HepG2 (cell line): ENCODE data around the gene ACAP1. TPM values are rescaled to one million over a fixed set of nuclear protein-coding genes. Genes with fewer than 3 reads are reported as not detected.

Experiments used
- ATAC-seq: fragments of 200-7000 bp; cut with Tn5 transposase; 3 replicates; pipeline ENCODE4 v1.9.1; 2020; ENCODE audit warnings: mild to moderate bottlenecking, moderate library complexity
- BruUV-seq: library from RNA; stranded (reverse); fragments of 400-500 nt; replicated peaks from 2 replicates; lab custom pipeline; 2021; lab: Mats Ljungman, UMichigan
- CTCF ChIA-PET: fragments of 300-600 bp; formaldehyde crosslinking; extraction: SDS; loops from one replicate; lab custom pipeline; 2021; ENCODE audit warnings: low total read pairs, inconsistent platforms, low intra/inter-chr PET ratio; lab: Yijun Ruan, JAX
- POLR2A ChIA-PET: fragments of 350-600 bp; sonication (Branson Sonifier 250); formaldehyde crosslinking; loops from one replicate; lab custom pipeline; 2020; ENCODE audit warnings: antibody characterized with exemption, inconsistent platforms; lab: Yijun Ruan, JAX
- DNase-seq: peaks from one replicate; pipeline ENCODE4 v3.0.0-alpha.2; 2015; ENCODE audit warnings: low spot score
- FAIRE-seq: peaks from 3 replicates; lab custom pipeline; 2011; peaks lifted over from hg19 to GRCh38; lab: Jason Lieb, UNC
- H2AFZ ChIP-seq: one replicate; pipeline ENCODE4 v1.6.1; 2011; ENCODE audit warnings: low read length, inconsistent platforms
- H3K27ac ChIP-seq: fragments of 300-600 bp; 3 replicates; pipeline ENCODE4 v1.8.0; 2011; ENCODE audit warnings: mixed run types, mild to moderate bottlenecking, mixed read lengths, low read length, inconsistent platforms; ENCODE audit not compliant: insufficient read depth; ENCODE audit errors: extremely low read length
- H3K27me3 ChIP-seq, 2 experiments: fragments of 200-600 bp in 1 of 2; 2 replicates in 1 of 2; 3 replicates in 1 of 2; pipeline versions ENCODE4 v1.6.0 to v1.8.0; 2011; ENCODE audit warnings: low read length in 2 of 2, mild to moderate bottlenecking in 2 of 2, moderate library complexity in 2 of 2, inconsistent platforms in 1 of 2; ENCODE audit not compliant: insufficient read depth in 2 of 2, control insufficient read depth in 1 of 2
- H3K36me3 ChIP-seq, 2 experiments: fragments of 200-600 bp in 1 of 2; replicated peaks in 1 of 2; 2 replicates in 1 of 2; 3 replicates in 1 of 2; pipeline versions ENCODE4 v1.5.1 to v1.8.0; 2011; ENCODE audit warnings: low read length in 2 of 2, inconsistent platforms in 1 of 2; ENCODE audit not compliant: insufficient read depth in 2 of 2, control insufficient read depth in 1 of 2
- H3K4me1 ChIP-seq: 2 replicates; pipeline ENCODE4 v1.5.1; 2012; ENCODE audit warnings: low read length, inconsistent platforms; ENCODE audit not compliant: insufficient read depth
- H3K4me2 ChIP-seq: 2 replicates; pipeline ENCODE4 v1.6.0; 2011; ENCODE audit warnings: low read depth, low read length, inconsistent platforms
- H3K4me3 ChIP-seq, 3 experiments: fragments of 200-600 bp in 1 of 3; sonication (generic), shearing (Covaris generic) in 1 of 3; replicated peaks in 1 of 3; 2 replicates each; pipeline ENCODE4 v1.5.1; 2011 to 2016; ENCODE audit warnings: low read length in 3 of 3, inconsistent platforms in 2 of 3, low read depth in 2 of 3, mild to moderate bottlenecking in 2 of 3, control low read depth in 1 of 3, mixed read lengths in 1 of 3; ENCODE audit not compliant: insufficient read depth in 1 of 3
- H3K79me2 ChIP-seq: one replicate; pipeline ENCODE4 v1.6.1; 2011; ENCODE audit warnings: low read length, inconsistent platforms; ENCODE audit not compliant: insufficient read depth
- H3K9ac ChIP-seq: 2 replicates; pipeline ENCODE4 v1.6.0; 2011; ENCODE audit warnings: mild to moderate bottlenecking, low read depth, low read length, inconsistent platforms; ENCODE audit not compliant: insufficient read depth
- H3K9me3 ChIP-seq: 2 replicates; pipeline ENCODE4 v1.5.1; 2012; ENCODE audit warnings: mild to moderate bottlenecking, low read length
- H4K20me1 ChIP-seq: 2 replicates; pipeline ENCODE4 v1.6.0; 2011; ENCODE audit warnings: inconsistent platforms, mild to moderate bottlenecking, low read length, moderate library complexity; ENCODE audit not compliant: insufficient read depth
- ATF6 ChIP-seq: sonication (generic); formaldehyde crosslinking; conservative IDR thresholded peaks from 2 replicates; pipeline ENCODE4 v1.4.0; 2020; ENCODE audit warnings: missing genetic modification reagents
- HDAC6 ChIP-seq: fragments of 200-600 bp; sonication (generic); IDR thresholded peaks from 2 replicates; pipeline ENCODE4 v1.7.0; 2017; ENCODE audit warnings: mild to moderate bottlenecking, antibody characterized with exemption, low read length, low read depth
- HIVEP1 ChIP-seq: sonication (generic); formaldehyde crosslinking; IDR thresholded peaks from 2 replicates; pipeline ENCODE4 v1.4.0; 2020; ENCODE audit warnings: mild to moderate bottlenecking, missing genetic modification reagents
- POLR2AphosphoS2 ChIP-seq: IDR thresholded peaks from 2 replicates; pipeline ENCODE4 v1.6.1; 2011; ENCODE audit warnings: low read depth, low read length, improper control_type of control experiment
- SALL2 ChIP-seq: sonication (generic); formaldehyde crosslinking; IDR thresholded peaks from 2 replicates; pipeline ENCODE4 v1.8.1; 2023; ENCODE audit warnings: mild to moderate bottlenecking, missing genetic modification reagents, inconsistent platforms
- SETDB1 ChIP-seq: sonication (generic); formaldehyde crosslinking; IDR thresholded peaks from 2 replicates; pipeline ENCODE4 v1.5.1; 2020; ENCODE audit warnings: missing genetic modification reagents, mild to moderate bottlenecking, borderline replicate concordance
- ZBTB20 ChIP-seq: sonication (generic); formaldehyde crosslinking; IDR thresholded peaks from 2 replicates; pipeline ENCODE4 v1.8.1; 2023; ENCODE audit warnings: missing genetic modification reagents, low read depth, mild to moderate bottlenecking, borderline replicate concordance
- ZBTB39 ChIP-seq: sonication (generic); formaldehyde crosslinking; IDR thresholded peaks from 2 replicates; pipeline ENCODE4 v1.5.0; 2020; ENCODE audit warnings: missing genetic modification reagents
- ZC3H13 ChIP-seq: sonication (generic); formaldehyde crosslinking; IDR thresholded peaks from 2 replicates; pipeline ENCODE4 v1.8.1; 2023; ENCODE audit warnings: mild to moderate bottlenecking, missing genetic modification reagents, moderate library complexity
- ZKSCAN1 ChIP-seq: fragments of 150-350 bp; IDR thresholded peaks from 2 replicates; pipeline ENCODE4 v1.6.1; 2014; ENCODE audit warnings: low read length
- ZNF503 ChIP-seq: sonication (generic); formaldehyde crosslinking; IDR thresholded peaks from 2 replicates; pipeline ENCODE4 v1.4.0; 2020; ENCODE audit warnings: missing genetic modification reagents
- ZNF691 ChIP-seq: sonication (generic); formaldehyde crosslinking; IDR thresholded peaks from 2 replicates; pipeline ENCODE4 v1.4.0; 2020; ENCODE audit warnings: missing genetic modification reagents, low read depth, mild to moderate bottlenecking, borderline replicate concordance
- ZNF737 ChIP-seq: sonication (generic); formaldehyde crosslinking; IDR thresholded peaks from 2 replicates; pipeline ENCODE4 v1.5.0; 2020; ENCODE audit warnings: missing genetic modification reagents, mild to moderate bottlenecking, borderline replicate concordance
- WGBS: methylation state at CpG from one replicate; pipeline ENCODE4 v1.1.6; 2017; ENCODE audit warnings: low lambda C conversion rate; 5-methylcytosine and 5-hydroxymethylcytosine counted together
- in situ Hi-C: cut with HindIII; loops from 2 replicates; pipeline ENCODE4 v1.10.0; 2017; ENCODE audit warnings: low pct_unique_long_range_greater_than_20kb; ENCODE audit not compliant: extremely low pct_ligation_motif_present
- intact Hi-C: fragments of 100-400 bp; cut with micrococcal nuclease; formaldehyde crosslinking; loops from one replicate; pipeline ENCODE4 v1.10.0; 2022; ENCODE audit not compliant: unreplicated experiment
- polyA plus RNA-seq, 8 experiments: library from polyadenylated mRNA; depleted of rRNA in 3 of 8; stranded (reverse) in 7 of 8; unstranded in 1 of 8; fragments of >200 nt; fragmentation: Illumina TruSeq in 4 of 8; extraction: Trizol in 4 of 8; gene quantifications; 2 replicates each; pipeline versions ENCODE4 v1.2.1 to v1.2.3, GENCODE V29; 2011 to 2016; ENCODE audit warnings: low read depth in 4 of 8, missing spikeins in 1 of 8, mixed read lengths in 1 of 8; ENCODE audit not compliant: insufficient read depth in 1 of 8
- total RNA-seq, 5 experiments: library from RNA; depleted of rRNA; stranded (reverse); fragments of >200 nt; fragmentation: Illumina TruSeq; extraction: Trizol; gene quantifications; 2 replicates each; pipeline ENCODE4 v1.2.3, GENCODE V29; 2016; ENCODE audit warnings: low read depth in 1 of 5

The ACAP1 gene
- total and polyA plus RNA-seq, 2 of the 13 experiments (the other 11 are each of a cell fraction or from before 2014, with no cell fraction given) = 1.3 to 2.5 TPM

GRCh38 chr17:7357381-7357780 lies 21.1 kb downstream of the ACAP1 start:
- ChIA-PET POLR2A (no interaction called here), CTCF (interaction anchor here (0.7 kb wide), 1 partner anchor 145 kb away, joined by 3 read pairs; no protein-coding TSS in a partner anchor)
- H2AFZ ChIP-seq = no peak overlapping the region
- ATAC-seq (no peak), FAIRE-seq (no peak), DNase-seq (no peak)
- no peaks in the 10 kb centered on the region for H3K79me2 ChIP-seq
- in situ Hi-C loops (loop anchor here (5.0 kb wide), 1 partner anchor 80 kb away; the partner anchor contains the start of genes FGF11 and TMEM102), intact Hi-C loops (loop anchor here (5.0 to 10.0 kb wide), 4 partner anchors 45 to 207 kb away; partner anchors contain the start of genes POLR2A, SENP3, SLC35G6 and TMEM256)
- no TSS peak for BruUV-seq
- H3K27ac ChIP-seq = no peak overlapping the region
- no peak overlapping the region for H3K9ac ChIP-seq
- TF ChIP-seq ZBTB20 (CRISPR knock-in tag) (no peak), ATF6 (no peak), ZBTB39 (CRISPR knock-in tag) (no peak), HDAC6 (no peak), ZNF691 (no peak), ZC3H13 (CRISPR knock-in tag) (no peak), SALL2 (CRISPR knock-in tag) (no peak), ZKSCAN1 (no peak), ZNF737 (CRISPR knock-in tag) (no peak), ZNF503 (CRISPR knock-in tag) (no peak), SETDB1 (CRISPR knock-in tag) (no peak), HIVEP1 (no peak), POLR2AphosphoS2 (no peak)
- 12% methylated on average over 2 of the region's 2 CpGs for WGBS
- H3K4me2 ChIP-seq = no peak overlapping the region
- no peaks in the 10 kb centered on the region for H3K36me3 ChIP-seq
- peaks cover 25% of the 10 kb centered on the region for H3K4me1 ChIP-seq
- no peaks in the 10 kb centered on the region for H3K9me3 ChIP-seq
- peaks cover 0 to 11% of the 10 kb centered on the region in 2 experiments; a peak in 1 of 5 replicates for H3K27me3 ChIP-seq
- H4K20me1 ChIP-seq = no peaks in the 10 kb centered on the region
- H3K4me3 ChIP-seq = no peak overlapping the region
